ENCODE measurements around the gene LENEP.

DNA sequence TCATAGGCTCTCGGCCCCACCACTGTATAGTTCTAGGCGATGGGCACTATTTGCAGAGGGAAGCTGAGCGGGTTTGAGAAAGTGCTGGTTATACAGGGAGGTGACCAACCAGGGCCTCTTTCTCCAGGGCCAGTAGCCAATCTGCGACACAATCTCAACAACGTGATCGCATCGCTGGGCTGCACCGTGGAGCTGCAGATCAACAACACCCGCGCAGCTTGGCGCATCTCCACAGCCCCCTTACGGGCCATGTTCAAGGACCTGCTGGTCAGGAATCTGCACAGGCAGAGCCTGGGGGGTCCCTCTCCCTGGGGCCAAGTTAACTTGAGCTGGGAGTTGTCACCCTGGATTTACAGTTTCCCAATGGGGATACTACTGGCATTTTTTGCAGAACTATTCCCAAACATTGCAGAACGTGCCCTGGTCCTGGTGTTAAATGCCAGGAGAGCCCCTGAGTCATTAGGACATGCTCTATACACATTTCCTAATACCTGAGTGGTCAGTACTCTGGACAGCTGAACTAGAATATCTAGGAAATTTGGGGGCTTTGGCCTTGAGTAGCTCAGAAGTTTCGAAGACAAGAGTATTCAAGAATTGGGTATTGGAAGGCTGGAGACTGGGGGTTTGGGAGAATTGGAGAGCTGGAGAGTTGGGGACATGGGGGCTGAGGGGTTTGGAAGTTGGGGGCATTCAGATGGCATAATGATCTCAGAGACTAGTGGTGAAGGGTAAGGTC is 47.1 kb downstream of the LENEP start:
- TF ChIP-seq, protein P1, sequence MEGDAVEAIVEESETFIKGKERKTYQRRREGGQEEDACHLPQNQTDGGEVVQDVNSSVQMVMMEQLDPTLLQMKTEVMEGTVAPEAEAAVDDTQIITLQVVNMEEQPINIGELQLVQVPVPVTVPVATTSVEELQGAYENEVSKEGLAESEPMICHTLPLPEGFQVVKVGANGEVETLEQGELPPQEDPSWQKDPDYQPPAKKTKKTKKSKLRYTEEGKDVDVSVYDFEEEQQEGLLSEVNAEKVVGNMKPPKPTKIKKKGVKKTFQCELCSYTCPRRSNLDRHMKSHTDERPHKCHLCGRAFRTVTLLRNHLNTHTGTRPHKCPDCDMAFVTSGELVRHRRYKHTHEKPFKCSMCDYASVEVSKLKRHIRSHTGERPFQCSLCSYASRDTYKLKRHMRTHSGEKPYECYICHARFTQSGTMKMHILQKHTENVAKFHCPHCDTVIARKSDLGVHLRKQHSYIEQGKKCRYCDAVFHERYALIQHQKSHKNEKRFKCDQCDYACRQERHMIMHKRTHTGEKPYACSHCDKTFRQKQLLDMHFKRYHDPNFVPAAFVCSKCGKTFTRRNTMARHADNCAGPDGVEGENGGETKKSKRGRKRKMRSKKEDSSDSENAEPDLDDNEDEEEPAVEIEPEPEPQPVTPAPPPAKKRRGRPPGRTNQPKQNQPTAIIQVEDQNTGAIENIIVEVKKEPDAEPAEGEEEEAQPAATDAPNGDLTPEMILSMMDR (IDR thresholded peaks at IDR 0.05) = no peak
- no peak for TF ChIP-seq POLR2A (IDR thresholded peaks at IDR 0.05)
